ENCODE results near the gene KANK2. TPM values are rescaled to one million over a fixed set of nuclear protein-coding genes. Genes with fewer than 3 reads are reported as not detected.

The KANK2 gene
- total and polyA plus RNA-seq, 10 of the 15 experiments (the other 5 are each of a cell fraction or from before 2014, with no cell fraction given) = 4.9 to 33.0 (median 21.0) TPM

DNA sequence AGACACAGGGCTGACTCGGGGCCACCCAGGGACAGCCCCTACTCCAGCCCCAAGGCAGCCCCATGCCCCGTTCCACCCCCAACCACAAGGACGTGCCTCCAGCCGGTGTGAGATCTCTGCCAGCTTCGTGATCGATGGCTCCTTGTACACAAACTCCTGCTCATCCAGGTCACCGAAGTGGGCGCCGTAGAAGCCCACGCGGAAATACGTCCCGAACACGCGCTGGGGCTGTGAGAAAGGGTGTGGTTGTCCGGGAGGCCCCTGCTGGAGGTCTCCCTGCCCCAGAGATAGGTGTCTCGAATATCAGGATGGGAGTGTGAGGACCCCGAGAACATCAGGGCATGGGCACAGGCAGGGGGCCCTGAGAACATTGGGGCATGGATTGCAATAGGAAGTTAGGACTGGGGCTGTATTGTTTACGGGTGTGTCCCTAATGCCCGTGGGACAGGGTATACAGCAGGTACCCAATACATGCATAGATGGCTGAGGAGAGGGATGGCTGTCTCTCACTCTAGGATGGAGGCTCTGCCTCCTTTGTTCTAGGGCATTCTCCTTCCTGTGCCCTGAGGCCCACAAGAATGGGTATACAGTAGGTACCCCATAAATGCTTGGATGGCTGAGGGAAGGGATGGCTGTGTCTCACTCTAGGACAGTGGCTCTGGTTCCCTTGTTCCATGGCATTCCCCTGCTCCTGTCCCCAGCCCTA is 5.3 kb upstream of the KANK2 start:
- no peaks in the 10 kb centered on the region for H3K9me3 ChIP-seq (replicated peaks; ENCODE audit: control insufficient read depth, insufficient read depth, low read length)
- ChIA-PET SMC1A (ENCODE audit: uncharacterized antibody, unreplicated experiment) (interaction anchor here (0.7 kb wide), 1 partner anchor 76 kb away, joined by 3 read pairs; no protein-coding TSS in a partner anchor), RAD21 (ENCODE audit: unreplicated experiment) (interaction anchor here (1.0 kb wide), 2 partner anchors 64 to 65 kb away, joined by 3 to 4 read pairs; no protein-coding TSS in a partner anchor), POLR2A (no interaction called here), CTCF (interaction anchor here (0.9 to 3.6 kb wide), 8 partner anchors 46 to 167 kb away, joined by 3 to 25 read pairs (median 4); partner anchors contain the start of gene SPC24)
- peaks cover 11% of the 10 kb centered on the region for H3K4me1 ChIP-seq (ENCODE audit: control insufficient read depth, insufficient read depth, low read length)
- no TSS peak for BruUV-seq (replicated peaks)
- H3K79me2 ChIP-seq (ENCODE audit: control insufficient read depth, insufficient read depth, low read length) = no peaks in the 10 kb centered on the region
- H4K20me1 ChIP-seq (ENCODE audit: control insufficient read depth, insufficient read depth) = no peaks in the 10 kb centered on the region
- in situ Hi-C loops (cut with MboI) = loop anchor here (5.0 kb wide), 1 partner anchor 165 kb away; no protein-coding TSS in a partner anchor
- H3K36me3 ChIP-seq (ENCODE audit: control insufficient read depth in 2 of 2, insufficient read depth in 2 of 2, low read length in 1 of 2) = no peaks in the 10 kb centered on the region
- DNase-seq (ENCODE audit: low read depth, low spot score) (no peak), ATAC-seq (no peak), FAIRE-seq (no peak)
- H3K27me3 ChIP-seq (replicated peaks in 1 of 2; ENCODE audit: control insufficient read depth in 2 of 2, insufficient read depth in 2 of 2, low read length in 1 of 2) = no peaks in the 10 kb centered on the region
- H3K9ac ChIP-seq (ENCODE audit: control insufficient read depth, insufficient read depth, low read length) = no peak overlapping the region
- TF ChIP-seq FOXK2 (IDR thresholded peaks at IDR 0.05) = no peak
- H2AFZ ChIP-seq (ENCODE audit: control insufficient read depth, low read depth, low read length) = no peak overlapping the region
- no peak overlapping the region for H3K27ac ChIP-seq (ENCODE audit: control insufficient read depth, insufficient read depth)
- WGBS (ENCODE audit: insufficient coverage, insufficient replicate concordance, low lambda C conversion rate, missing lambda C conversion rate) = 80% methylated on average over 20 of the region's 20 CpGs
- intact Hi-C loops (cut with micrococcal nuclease; ENCODE audit: unreplicated experiment) = loop anchor here (1.0 to 5.0 kb wide), 3 partner anchors 65 to 265 kb away; no protein-coding TSS in a partner anchor
- H3K4me2 ChIP-seq (ENCODE audit: control insufficient read depth, insufficient read depth) = no peak overlapping the region
- no peak overlapping the region for H3K4me3 ChIP-seq

DNA sequence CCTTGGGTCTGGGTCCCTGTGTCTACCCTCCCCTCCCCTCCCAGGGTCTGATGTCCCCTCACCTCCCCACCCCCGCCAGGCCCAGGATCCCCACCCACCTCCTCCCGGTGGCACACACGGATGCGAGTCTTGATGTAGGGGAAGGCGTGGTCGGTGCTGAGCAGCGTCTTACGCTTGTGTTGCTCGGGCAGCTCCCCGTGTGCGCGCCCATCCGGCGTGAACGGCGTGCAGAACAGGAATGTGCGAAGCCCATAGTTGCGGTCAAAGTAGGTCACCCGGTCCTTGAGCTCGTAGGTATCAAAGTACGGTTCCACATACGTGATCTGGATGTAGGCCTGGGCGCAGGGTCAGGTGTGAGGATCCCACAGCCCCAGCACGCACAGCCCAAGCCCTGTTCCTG is 4.4 kb upstream of the KANK2 start:
- ChIA-PET POLR2A (no interaction called here), SMC1A (ENCODE audit: uncharacterized antibody, unreplicated experiment) (no interaction called here), RAD21 (ENCODE audit: unreplicated experiment) (interaction anchor here (1.0 kb wide), 1 partner anchor 64 kb away, joined by 3 read pairs; no protein-coding TSS in a partner anchor), CTCF (interaction anchor here (0.9 to 1.0 kb wide), 3 partner anchors 46 to 166 kb away, joined by 3 to 4 read pairs (median 3); partner anchors contain the start of gene SPC24)
- intact Hi-C loops (cut with micrococcal nuclease; ENCODE audit: unreplicated experiment) = loop anchor here (5.0 kb wide), 2 partner anchors 164 to 264 kb away; no protein-coding TSS in a partner anchor
- no peak for FAIRE-seq
- no peak for TF ChIP-seq GABPA (IDR thresholded peaks at IDR 0.05; ENCODE audit: low read depth)
- H3K9me3 ChIP-seq (replicated peaks; ENCODE audit: control insufficient read depth, insufficient read depth, low read length) = no peaks in the 10 kb centered on the region
- ATAC-seq = no peak
- no peaks in the 10 kb centered on the region for H3K27me3 ChIP-seq (replicated peaks in 1 of 2; ENCODE audit: control insufficient read depth in 2 of 2, insufficient read depth in 2 of 2, low read length in 1 of 2)
- BruUV-seq (replicated peaks) = no TSS peak
- WGBS (ENCODE audit: insufficient coverage, insufficient replicate concordance, low lambda C conversion rate, missing lambda C conversion rate) = 78% methylated on average over 22 of the region's 24 CpGs
- no peak overlapping the region for H3K4me2 ChIP-seq (ENCODE audit: control insufficient read depth, insufficient read depth)
- no peaks in the 10 kb centered on the region for H4K20me1 ChIP-seq (ENCODE audit: control insufficient read depth, insufficient read depth)
- H3K4me3 ChIP-seq = no peak overlapping the region
- DNase-seq (ENCODE audit: low read depth, low spot score) = no peak
- H3K9ac ChIP-seq (ENCODE audit: control insufficient read depth, insufficient read depth, low read length) = no peak overlapping the region
- no peak overlapping the region for H3K27ac ChIP-seq (ENCODE audit: control insufficient read depth, insufficient read depth)
- in situ Hi-C loops (cut with MboI) = loop anchor here (5.0 kb wide), 1 partner anchor 164 kb away; no protein-coding TSS in a partner anchor
- no peaks in the 10 kb centered on the region for H3K36me3 ChIP-seq (ENCODE audit: control insufficient read depth in 2 of 2, insufficient read depth in 2 of 2, low read length in 1 of 2)
- H2AFZ ChIP-seq (ENCODE audit: control insufficient read depth, low read depth, low read length) = no peak overlapping the region
- no peaks in the 10 kb centered on the region for H3K79me2 ChIP-seq (ENCODE audit: control insufficient read depth, insufficient read depth, low read length)
- peaks cover 11% of the 10 kb centered on the region for H3K4me1 ChIP-seq (ENCODE audit: control insufficient read depth, insufficient read depth, low read length)

All from GM12878 (cell line).